ENCODE data around the gene TBC1D22A.

- no peak for TF ChIP-seq CTCF (IDR thresholded peaks at IDR 0.05; ENCODE audit: extremely low read depth in 1 of 2, insufficient read depth in 1 of 2, low read depth in 1 of 2, low read length in 2 of 2)
- TF ChIP-seq MYC (IDR thresholded peaks at IDR 0.05; ENCODE audit: low read depth, low read length), result no peak
- no peak for TF ChIP-seq EZH2 (IDR thresholded peaks at IDR 0.05; ENCODE audit: borderline replicate concordance, low read depth, low read length, severe bottlenecking)
- no peak for TF ChIP-seq MAX (IDR thresholded peaks at IDR 0.05; ENCODE audit: insufficient read depth, insufficient read length)
These were observed 338.3 kb downstream of the TBC1D22A start for GRCh38 chr22:47100646-47101200.
